ENCODE measurements around the gene PLIN5.

Gene PLIN5

GRCh38 chr19:4492337-4493103 is 42.5 kb downstream of the PLIN5 start:
- DNase-seq (ENCODE audit: extremely low read depth in 1 of 2, low read depth in 1 of 2) = no peak

GRCh38 chr19:4491446-4491845 is 43.6 kb downstream of the PLIN5 start:
- DNase-seq (ENCODE audit: extremely low read depth in 1 of 2, low read depth in 1 of 2) = no peak

- no peak for DNase-seq (ENCODE audit: extremely low read depth in 1 of 2, low read depth in 1 of 2)
Measured at GRCh38 chr19:4488496-4488895, 46.5 kb downstream of the PLIN5 start.

- DNase-seq (ENCODE audit: extremely low read depth in 1 of 2, low read depth in 1 of 2) = no peak
Measured at GRCh38 chr19:4487572-4487971, 47.5 kb downstream of the PLIN5 start.

GRCh38 chr19:4483385-4483784 is 51.6 kb downstream of the PLIN5 start:
- DNase-seq (ENCODE audit: extremely low read depth in 1 of 2, low read depth in 1 of 2) = no peak

GRCh38 chr19:4482721-4483364 is 52.2 kb downstream of the PLIN5 start:
- DNase-seq (ENCODE audit: extremely low read depth in 1 of 2, low read depth in 1 of 2) = no peak

- no peak for DNase-seq (ENCODE audit: extremely low read depth in 1 of 2, low read depth in 1 of 2)
Measured at GRCh38 chr19:4477034-4477801, 57.8 kb downstream of the PLIN5 start.

GRCh38 chr19:4474514-4475022 is 60.5 kb downstream of the PLIN5 start:
- peak in 1 of 2 donors; percentile 15 for DNase-seq (ENCODE audit: extremely low read depth in 1 of 2, low read depth in 1 of 2)

- no peak for DNase-seq (ENCODE audit: extremely low read depth in 1 of 2, low read depth in 1 of 2)
Measured at GRCh38 chr19:4473763-4474513, 61.1 kb downstream of the PLIN5 start.

- no peak for DNase-seq (ENCODE audit: extremely low read depth in 1 of 2, low read depth in 1 of 2)
Measured at GRCh38 chr19:4473011-4473762, 61.8 kb downstream of the PLIN5 start.
